ENCODE measurements around the gene GCHFR. TPM values are rescaled to one million over a fixed set of nuclear protein-coding genes. Genes with fewer than 3 reads are reported as not detected.

Gene GCHFR
- total and polyA plus RNA-seq, 10 of the 15 experiments (the other 5 are each of a cell fraction or from before 2014, with no cell fraction given) = 10.5 to 94.0 (median 35.3) TPM

GRCh38 chr15:40723919-40724318 is 39.9 kb upstream of the GCHFR start (continued):
- TF ChIP-seq ZNF592 (IDR thresholded peaks at IDR 0.05) (no peak), ZBTB4 (CRISPR knock-in tag; IDR thresholded peaks at IDR 0.05) (no peak), TARDBP (IDR thresholded peaks at IDR 0.05; ENCODE audit: borderline replicate concordance) (no peak), ATF3 (IDR thresholded peaks at IDR 0.05; ENCODE audit: borderline replicate concordance, extremely low read depth, low read depth, low read length) (no peak), NKRF (conservative IDR thresholded peaks at IDR 0.05) (no peak)
